ENCODE data around the gene TARDBP.

The TARDBP gene

DNA sequence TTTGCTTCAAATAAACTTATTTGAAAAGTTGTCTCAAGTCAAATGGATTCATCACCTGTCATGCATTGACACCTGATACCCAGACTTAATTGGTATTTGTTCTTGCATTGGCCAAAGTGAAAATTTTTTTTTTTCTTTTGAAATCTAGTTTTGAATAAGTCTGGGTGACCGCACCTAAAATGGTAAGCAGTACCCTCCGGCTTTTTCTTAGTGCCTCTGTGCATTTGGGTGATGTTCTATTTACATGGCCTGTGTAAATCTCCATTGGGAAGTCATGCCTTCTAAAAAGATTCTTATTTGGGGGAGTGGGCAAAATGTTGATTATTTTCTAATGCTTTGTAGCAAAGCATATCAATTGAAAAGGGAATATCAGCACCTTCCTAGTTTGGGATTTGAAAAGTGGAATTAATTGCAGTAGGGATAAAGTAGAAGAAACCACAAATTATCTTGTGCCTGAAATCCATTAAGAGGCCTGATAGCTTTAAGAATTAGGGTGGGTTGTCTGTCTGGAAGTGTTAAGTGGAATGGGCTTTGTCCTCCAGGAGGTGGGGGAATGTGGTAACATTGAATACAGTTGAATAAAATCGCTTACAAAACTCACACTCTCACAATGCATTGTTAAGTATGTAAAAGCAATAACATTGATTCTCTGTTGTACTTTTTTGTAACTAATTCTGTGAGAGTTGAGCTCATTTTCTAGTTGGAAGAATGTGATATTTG lies 11.9 kb downstream of the TARDBP start:
- TF ChIP-seq, protein P1, sequence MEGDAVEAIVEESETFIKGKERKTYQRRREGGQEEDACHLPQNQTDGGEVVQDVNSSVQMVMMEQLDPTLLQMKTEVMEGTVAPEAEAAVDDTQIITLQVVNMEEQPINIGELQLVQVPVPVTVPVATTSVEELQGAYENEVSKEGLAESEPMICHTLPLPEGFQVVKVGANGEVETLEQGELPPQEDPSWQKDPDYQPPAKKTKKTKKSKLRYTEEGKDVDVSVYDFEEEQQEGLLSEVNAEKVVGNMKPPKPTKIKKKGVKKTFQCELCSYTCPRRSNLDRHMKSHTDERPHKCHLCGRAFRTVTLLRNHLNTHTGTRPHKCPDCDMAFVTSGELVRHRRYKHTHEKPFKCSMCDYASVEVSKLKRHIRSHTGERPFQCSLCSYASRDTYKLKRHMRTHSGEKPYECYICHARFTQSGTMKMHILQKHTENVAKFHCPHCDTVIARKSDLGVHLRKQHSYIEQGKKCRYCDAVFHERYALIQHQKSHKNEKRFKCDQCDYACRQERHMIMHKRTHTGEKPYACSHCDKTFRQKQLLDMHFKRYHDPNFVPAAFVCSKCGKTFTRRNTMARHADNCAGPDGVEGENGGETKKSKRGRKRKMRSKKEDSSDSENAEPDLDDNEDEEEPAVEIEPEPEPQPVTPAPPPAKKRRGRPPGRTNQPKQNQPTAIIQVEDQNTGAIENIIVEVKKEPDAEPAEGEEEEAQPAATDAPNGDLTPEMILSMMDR (IDR thresholded peaks at IDR 0.05; ENCODE audit: low read depth, low read length, missing control alignments), result no peak
- no peak for DNase-seq (ENCODE audit: low read depth)
- no peak overlapping the region for H3K4me3 ChIP-seq (ENCODE audit: low read depth, low read length)

GRCh38 chr1:11024874-11025203 lies 12.4 kb downstream of the TARDBP start:
- TF ChIP-seq, protein P1 (IDR thresholded peaks at IDR 0.05; ENCODE audit: low read depth, low read length, missing control alignments), result no peak
- no peak for DNase-seq (ENCODE audit: low read depth)
- no peak overlapping the region for H3K4me3 ChIP-seq (ENCODE audit: low read depth, low read length)

- TF ChIP-seq, protein P1 (IDR thresholded peaks at IDR 0.05; ENCODE audit: low read depth, low read length, missing control alignments), result no peak
- no peak overlapping the region for H3K4me3 ChIP-seq (ENCODE audit: low read depth, low read length)
- no peak for DNase-seq (ENCODE audit: low read depth)
Observed at GRCh38 chr1:11025618-11026017, 13.2 kb downstream of the TARDBP start.

DNA sequence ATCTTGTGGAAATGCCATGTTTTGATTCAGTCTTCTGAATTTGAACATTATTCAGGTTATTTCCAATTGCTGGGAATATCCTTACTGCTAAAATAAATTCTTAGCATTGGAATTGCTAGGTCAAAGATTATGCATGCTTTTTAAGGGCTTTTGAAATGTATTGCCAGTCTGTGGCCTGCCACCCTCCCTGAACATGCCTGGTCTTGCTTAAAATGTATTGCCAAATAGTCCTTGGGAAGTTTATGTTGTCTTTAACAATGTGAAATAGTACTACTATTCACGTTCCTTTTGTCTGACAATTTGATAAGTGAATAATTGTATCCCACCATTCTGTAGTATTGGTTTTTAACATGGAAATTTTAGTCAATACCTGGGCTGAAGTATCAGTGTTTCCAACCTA lies 13.6 kb downstream of the TARDBP start:
- H3K4me3 ChIP-seq (ENCODE audit: low read depth, low read length), result no peak overlapping the region
- DNase-seq (ENCODE audit: low read depth), result no peak
- TF ChIP-seq, protein P1 (IDR thresholded peaks at IDR 0.05; ENCODE audit: low read depth, low read length, missing control alignments), result no peak

DNA sequence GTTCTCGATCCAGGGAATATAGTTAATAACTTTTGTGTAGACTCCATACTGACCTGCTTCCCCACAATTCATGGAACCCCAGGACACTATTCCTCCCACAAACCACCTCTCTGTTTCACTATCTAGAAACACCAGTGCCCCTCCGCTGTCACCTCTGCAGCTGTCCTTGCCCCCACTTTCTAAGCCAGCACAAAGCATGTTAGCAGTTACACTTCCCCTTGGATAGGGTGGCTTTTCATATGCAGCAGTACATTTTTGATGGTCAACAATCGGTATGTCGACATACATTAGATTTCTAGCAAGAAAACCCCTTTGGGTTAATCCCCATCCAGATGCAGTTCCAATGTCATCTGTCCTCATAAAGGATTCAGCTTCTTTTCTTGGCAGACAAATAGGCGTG lies 14.4 kb downstream of the TARDBP start:
- no peak overlapping the region for H3K4me3 ChIP-seq (ENCODE audit: low read depth, low read length)
- TF ChIP-seq, protein P1 (IDR thresholded peaks at IDR 0.05; ENCODE audit: low read depth, low read length, missing control alignments), result no peak
- no peak for DNase-seq (ENCODE audit: low read depth)

DNA sequence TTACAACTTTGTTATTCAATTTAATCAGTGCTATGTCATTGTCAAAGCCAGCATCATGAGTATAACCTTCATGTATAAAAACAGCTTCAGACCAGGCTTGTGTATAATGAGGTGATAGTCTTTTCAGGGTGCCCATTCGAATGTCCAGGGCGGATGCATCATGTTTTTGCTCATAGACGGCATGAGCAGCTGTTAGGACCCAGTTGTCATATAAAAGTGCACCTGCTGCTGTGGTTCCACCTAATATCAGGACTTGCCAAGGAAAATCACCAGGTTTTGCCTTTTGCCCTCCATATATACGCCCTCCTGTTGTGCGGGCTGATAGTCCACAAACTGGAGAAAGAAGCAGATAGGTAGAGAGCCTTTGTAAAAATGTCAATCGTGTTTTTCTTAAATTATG lies 14.9 kb downstream of the TARDBP start:
- TF ChIP-seq, protein P1 (IDR thresholded peaks at IDR 0.05; ENCODE audit: low read depth, low read length, missing control alignments), result no peak
- DNase-seq (ENCODE audit: low read depth), result no peak
- no peak overlapping the region for H3K4me3 ChIP-seq (ENCODE audit: low read depth, low read length)

- TF ChIP-seq, protein P1 (IDR thresholded peaks at IDR 0.05; ENCODE audit: low read depth, low read length, missing control alignments), result no peak
- H3K4me3 ChIP-seq (ENCODE audit: low read depth, low read length), result no peak overlapping the region
- DNase-seq (ENCODE audit: low read depth), result no peak
Observed at GRCh38 chr1:11028018-11028417, 15.6 kb downstream of the TARDBP start.

Measured in GM12864 (cell line).